C4-2B (cell line): Measurements from ENCODE around the gene CD300E.

Experiments used
- H3K27ac ChIP-seq: fragments of 450-650 bp; 2 replicates; pipeline ENCODE4 v1.5.1; 2017
- CTCF ChIP-seq: fragments of 450-650 bp; conservative IDR thresholded peaks from 2 replicates; pipeline ENCODE4 v1.5.1; 2017; ENCODE audit warnings: mild to moderate bottlenecking
- ZFX ChIP-seq: fragments of 450-650 bp; IDR thresholded peaks from 2 replicates; pipeline ENCODE4 v1.6.1; 2017

CD300E gene

GRCh38 chr17:74604761-74605160 is 18.8 kb downstream of the CD300E start:
- TF ChIP-seq ZFX, result no peak
- no peak for TF ChIP-seq CTCF
- H3K27ac ChIP-seq, result no peak overlapping the region

DNA sequence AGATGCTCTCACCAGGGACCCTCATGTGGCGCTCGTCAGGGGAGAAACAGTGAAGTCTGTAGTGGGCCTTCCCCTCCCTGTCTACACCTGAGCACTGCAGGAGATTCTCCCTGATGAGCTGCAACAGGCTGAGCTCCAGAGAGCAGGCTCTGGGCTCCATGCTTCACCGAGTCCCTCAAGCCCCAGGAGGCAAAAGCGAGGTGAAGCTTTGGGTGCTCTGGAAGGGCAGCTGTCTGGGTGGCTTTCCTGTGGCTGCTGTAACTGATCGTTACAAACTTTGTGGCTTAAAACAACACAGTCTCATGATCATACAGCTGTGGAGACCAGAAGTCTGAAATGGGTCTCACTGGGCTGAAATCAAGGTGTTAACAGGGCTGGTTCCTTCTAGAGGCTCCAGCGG is 19.3 kb downstream of the CD300E start:
- no peak overlapping the region for H3K27ac ChIP-seq
- TF ChIP-seq CTCF (no peak), ZFX (no peak)

DNA sequence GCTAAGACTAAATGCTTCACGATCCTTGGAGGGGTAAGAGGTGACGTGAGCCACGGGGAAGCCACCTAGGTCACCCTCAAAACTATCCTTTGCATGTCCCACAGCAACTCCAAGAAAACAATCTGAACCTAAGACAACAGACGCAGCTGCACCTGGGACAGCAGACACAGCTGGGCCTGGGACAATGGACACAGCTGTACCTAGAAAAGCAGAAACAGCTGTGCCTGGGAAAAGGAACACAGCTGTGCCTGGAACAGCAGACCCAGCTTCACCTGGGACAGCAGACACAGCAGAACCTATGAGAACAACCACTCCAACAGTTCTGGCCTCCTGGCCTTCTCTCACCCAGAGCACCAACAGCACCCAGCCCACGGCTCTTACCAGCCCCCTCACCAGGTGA is 19.8 kb downstream of the CD300E start:
- H3K27ac ChIP-seq, result no peak overlapping the region
- TF ChIP-seq ZFX (no peak), CTCF (no peak)

DNA sequence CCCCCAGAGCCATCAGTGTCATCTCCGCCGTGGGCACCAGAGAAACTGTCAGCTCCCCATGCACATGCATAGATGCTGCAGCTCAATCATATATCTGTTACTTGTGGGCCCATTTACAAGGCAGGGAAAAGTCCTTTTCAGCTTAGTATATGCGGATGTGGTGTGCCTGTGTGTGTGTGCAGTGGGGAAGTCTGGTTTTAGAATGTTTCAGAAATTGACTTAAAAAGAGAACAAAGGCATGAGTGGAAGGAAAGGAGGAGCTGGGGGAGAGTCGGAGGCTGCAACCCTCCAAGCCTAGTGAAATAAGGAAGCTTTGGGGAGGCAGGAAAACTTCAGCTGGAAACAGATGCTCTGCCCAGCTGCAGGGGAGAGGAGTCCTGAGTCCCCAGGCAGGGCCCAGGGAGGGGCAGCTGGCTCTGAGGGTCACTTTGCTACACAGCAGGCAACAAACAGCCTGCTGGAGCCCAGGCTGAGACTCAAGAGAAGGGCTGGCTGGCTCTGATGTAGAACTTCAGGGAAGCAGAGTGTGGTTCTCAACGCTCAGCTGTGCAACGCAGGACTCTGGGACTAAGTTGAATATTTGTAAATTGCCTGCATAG is 20.4 kb downstream of the CD300E start:
- no peak overlapping the region for H3K27ac ChIP-seq
- no peak for TF ChIP-seq ZFX
- no peak for TF ChIP-seq CTCF

- no peak overlapping the region for H3K27ac ChIP-seq
- TF ChIP-seq ZFX (no peak), CTCF (peak; percentile 86)
Measured at GRCh38 chr17:74601944-74602572, 21.5 kb downstream of the CD300E start.

DNA sequence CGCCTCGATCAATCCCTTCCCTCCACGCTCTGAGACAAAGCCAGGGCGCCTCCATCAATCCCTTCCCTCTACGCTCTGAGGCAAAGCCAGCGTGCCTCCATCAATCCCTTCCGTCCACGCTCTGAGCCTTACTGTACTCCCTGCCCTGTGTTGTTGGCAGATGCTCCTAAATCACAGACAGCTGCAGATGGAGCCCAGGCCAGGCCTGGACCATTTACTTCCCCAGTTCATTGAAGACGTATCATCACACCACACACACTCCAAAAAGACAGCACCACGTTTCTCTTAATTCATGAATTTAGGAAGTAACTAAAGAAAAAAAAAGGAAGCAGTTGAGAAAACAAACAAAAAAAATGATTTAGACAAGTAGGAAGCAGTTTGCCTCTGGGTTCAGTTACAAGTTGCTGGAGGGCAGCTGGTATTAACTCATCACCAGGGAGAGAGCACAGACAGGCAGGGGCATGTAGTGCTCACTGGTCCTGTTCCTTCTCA is 24.0 kb downstream of the CD300E start:
- H3K27ac ChIP-seq, result no peak overlapping the region
- TF ChIP-seq ZFX, result no peak

GRCh38 chr17:74599023-74599399 is 24.5 kb downstream of the CD300E start:
- TF ChIP-seq ZFX, result no peak
- no peak for TF ChIP-seq CTCF
- H3K27ac ChIP-seq, result no peak overlapping the region
